ENCODE measurements around the gene CENPT. TPM values are rescaled to one million over a fixed set of nuclear protein-coding genes. Genes with fewer than 3 reads are reported as not detected.

CENPT gene
- total RNA-seq, result 10 to 100 TPM; 29.4 to 70.2 (median 52.8) TPM

DNA sequence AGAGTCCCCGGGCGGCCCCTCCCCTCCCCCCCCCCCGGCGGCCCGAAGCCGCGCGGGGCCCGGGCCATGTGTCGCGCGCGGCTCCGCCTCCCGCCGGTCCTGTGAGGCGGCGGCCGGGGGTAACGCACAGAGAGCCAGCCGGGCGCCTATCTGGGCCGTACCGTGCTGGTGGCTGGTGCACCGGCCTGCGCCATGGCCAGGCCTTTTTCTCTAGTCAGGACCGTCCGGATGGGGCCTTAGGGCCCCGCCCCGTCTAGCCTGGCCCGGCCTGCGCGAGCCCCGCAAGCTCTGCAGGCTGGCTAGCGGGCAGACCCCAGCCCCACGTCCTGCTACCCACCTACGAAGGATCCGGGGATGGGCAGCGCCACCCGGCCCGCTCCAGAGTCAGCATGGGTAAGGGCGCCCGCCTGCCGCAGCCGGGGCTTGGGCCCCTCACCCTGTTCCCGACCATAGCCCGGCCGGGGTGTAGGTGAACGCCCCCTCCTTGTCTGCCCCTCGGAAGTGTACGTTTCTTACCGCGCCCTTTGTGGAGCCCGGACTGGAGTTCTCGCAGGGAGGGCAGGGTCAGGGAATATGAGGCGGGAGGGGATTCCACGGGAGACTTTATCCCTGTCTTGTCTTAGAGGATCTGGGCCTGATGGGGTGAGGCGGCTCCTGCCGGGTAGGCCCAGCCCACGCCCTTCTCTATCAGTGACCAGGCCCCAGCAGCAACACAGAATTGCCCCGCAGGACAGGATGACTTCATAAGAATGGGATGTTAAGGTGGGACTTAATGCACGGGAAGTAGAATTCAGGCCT is at the start of gene CENPT:
TSS of gene CENPT (minus strand) at position 630 of the 798 bp plus-strand sequence. CDS start 13,834 bp downstream, outside the sequence.
- intact Hi-C loops (cut with DNase I; ENCODE audit: low total_unique reads), result no loop called here
- TF ChIP-seq POLR2A (IDR thresholded peaks at IDR 0.05) (no peak), CTCF (IDR thresholded peaks at IDR 0.05) (peak in 1 of 4 experiments; percentile 7)
- H3K27ac ChIP-seq, result peak within 1 kb of the TSS; percentile 94 to 99
- H3K36me3 ChIP-seq, result no peaks in the 10 kb centered on the region
- H3K4me1 ChIP-seq, result peaks cover 9 to 28% of the 10 kb centered on the region in 2 donors
- DNase-seq, result peak in 1 of 2 donors; percentile 47
- H3K4me3 ChIP-seq, result peak within 1 kb of the TSS; percentile 84 to 97
- no peaks in the 10 kb centered on the region for H3K9me3 ChIP-seq
- H3K27me3 ChIP-seq, result no peaks in the 10 kb centered on the region

GRCh38 chr16:67897231-67897630 is 49.7 kb upstream of the CENPT start:
- intact Hi-C loops (cut with DNase I; ENCODE audit: low total_unique reads), result no loop called here
- Histone ChIP-seq H3K36me3 (no peaks in the 10 kb centered on the region), H3K9me3 (no peaks in the 10 kb centered on the region), H3K27ac (no peak overlapping the region), H3K27me3 (no peaks in the 10 kb centered on the region), H3K4me1 (peaks cover 0 to 11% of the 10 kb centered on the region in 2 donors), H3K4me3 (no peak overlapping the region)
- TF ChIP-seq CTCF (IDR thresholded peaks at IDR 0.05), result no peak
- no peak for TF ChIP-seq POLR2A (IDR thresholded peaks at IDR 0.05)
- no peak for DNase-seq

- Histone ChIP-seq H3K27me3 (no peaks in the 10 kb centered on the region), H3K36me3 (no peaks in the 10 kb centered on the region), H3K27ac (peak overlapping the region; percentile 88 to 94), H3K4me3 (peak overlapping the region; percentile 93 to 94), H3K9me3 (no peaks in the 10 kb centered on the region), H3K4me1 (peaks cover 0 to 11% of the 10 kb centered on the region in 2 donors)
- no peak for DNase-seq
- intact Hi-C loops (cut with DNase I; ENCODE audit: low total_unique reads), result no loop called here
- TF ChIP-seq POLR2A (IDR thresholded peaks at IDR 0.05) (no peak), CTCF (IDR thresholded peaks at IDR 0.05) (no peak)
Measured at GRCh38 chr16:67893743-67894399, 46.4 kb upstream of the CENPT start.

DNA sequence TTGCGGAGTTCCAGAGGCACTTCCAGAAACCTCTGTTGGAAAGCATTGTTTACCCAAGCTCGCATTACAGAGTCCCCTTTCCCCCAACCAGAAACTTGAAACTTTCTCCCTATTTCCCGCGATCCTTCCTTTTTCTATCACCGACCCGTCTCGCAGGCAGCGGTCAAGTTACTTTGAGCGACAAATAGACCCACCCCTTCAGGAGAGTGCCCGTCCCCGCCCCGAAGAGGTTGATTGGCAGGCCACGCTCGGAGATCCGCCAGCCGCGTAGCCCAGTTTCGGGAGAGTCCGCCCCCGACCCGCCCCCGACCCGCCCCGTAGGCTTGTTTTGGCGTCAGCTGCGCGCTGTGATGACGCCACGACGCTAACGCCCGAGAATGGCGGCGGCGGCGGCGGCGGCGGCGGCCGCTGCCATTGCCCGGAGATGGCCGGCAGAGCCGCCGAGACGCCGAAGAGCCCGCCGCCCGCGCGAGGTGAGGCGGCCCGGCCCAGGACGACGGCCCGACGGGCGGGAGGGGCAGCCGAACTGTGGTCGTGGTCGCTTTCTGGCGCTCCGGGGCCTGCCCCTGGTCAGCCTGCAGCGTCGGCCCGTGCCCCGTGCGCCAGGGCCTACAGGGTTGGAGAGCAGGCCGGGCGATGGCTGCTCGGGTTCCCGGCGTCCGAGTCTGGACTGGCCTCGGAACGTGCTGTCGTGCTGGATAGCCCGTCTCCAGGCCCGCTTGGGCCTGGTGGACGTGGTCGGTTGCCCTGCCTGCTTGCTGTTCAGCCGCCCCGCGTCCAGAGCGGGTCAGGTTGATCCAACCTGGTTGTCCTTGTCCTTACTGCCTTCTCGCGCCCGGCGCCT is 45.6 kb upstream of the CENPT start, which contains the start of gene PSKH1:
TSS of gene PSKH1 (plus strand) at position 356 of the 844 bp plus-strand sequence. CDS start 15,496 bp downstream, outside the sequence.
- intact Hi-C loops (cut with DNase I; ENCODE audit: low total_unique reads), result no loop called here
- Histone ChIP-seq H3K9me3 (no peaks in the 10 kb centered on the region), H3K27ac (peak within 1 kb of the TSS; percentile 88 to 94), H3K4me3 (peak within 1 kb of the TSS; percentile 93 to 94), H3K36me3 (no peaks in the 10 kb centered on the region), H3K27me3 (no peaks in the 10 kb centered on the region), H3K4me1 (peaks cover 0 to 11% of the 10 kb centered on the region in 2 donors)
- TF ChIP-seq CTCF (IDR thresholded peaks at IDR 0.05) (peak in 2 of 4 experiments; percentile 2 to 19), POLR2A (IDR thresholded peaks at IDR 0.05) (peak; percentile 74 to 93)
- DNase-seq, result peak; percentile 96 to 97
